ENCODE results near the gene SH3BP5L.
"Not testable (repeated sequence)": the region's sequence is repeated elsewhere in the genome, so short reads cannot be mapped to it uniquely, and the experiment has no call there.

SH3BP5L gene

GRCh38 chr1:248810727-248811513 lies 14.8 kb downstream of the SH3BP5L start:
- no peak for DNase-seq (ENCODE audit: low read depth in 1 of 2, low spot score in 1 of 2)

GRCh38 chr1:248810000-248810726 lies 15.6 kb downstream of the SH3BP5L start:
- DNase-seq (ENCODE audit: low read depth in 1 of 2, low spot score in 1 of 2) = no peak

GRCh38 chr1:248808876-248809275 lies 16.8 kb downstream of the SH3BP5L start:
- no peak for DNase-seq (ENCODE audit: low read depth in 1 of 2, low spot score in 1 of 2)

DNA sequence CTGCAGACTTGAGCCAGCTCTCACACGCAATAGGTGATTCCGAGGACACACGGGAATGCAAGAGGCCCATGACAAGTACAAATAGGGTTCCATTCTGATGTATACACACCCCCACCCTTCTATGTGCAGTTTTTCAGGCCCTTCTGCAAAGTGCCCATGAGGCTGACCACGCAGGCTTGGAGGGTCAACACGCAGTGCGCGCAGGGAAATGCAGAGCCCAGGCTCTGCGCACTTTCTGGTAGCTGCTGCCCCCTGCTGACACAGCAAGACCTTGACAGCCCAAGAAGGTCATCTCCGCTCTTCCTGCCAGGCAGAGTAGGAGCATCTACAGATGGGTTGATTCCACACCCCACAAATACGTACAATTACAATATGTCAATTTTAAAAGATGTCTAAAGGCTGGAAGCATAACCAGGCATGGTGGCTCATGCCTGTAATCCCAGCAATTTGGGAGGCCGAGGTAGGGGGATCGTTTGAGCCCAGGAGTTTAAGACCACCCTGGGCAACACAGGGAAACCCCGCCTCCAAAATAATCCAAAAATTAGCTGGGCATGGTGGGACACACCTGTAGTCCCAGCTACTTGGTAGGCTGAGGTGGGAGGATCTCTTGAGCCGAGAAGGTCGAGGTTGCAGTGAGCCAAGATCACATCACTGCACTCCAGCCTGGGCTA lies 18.5 kb downstream of the SH3BP5L start:
- no peak for DNase-seq (ENCODE audit: low read depth in 1 of 2, low spot score in 1 of 2)

- no peak for DNase-seq (ENCODE audit: low read depth in 1 of 2, low spot score in 1 of 2)
Measured at GRCh38 chr1:248805876-248806275, 19.8 kb downstream of the SH3BP5L start.

DNA sequence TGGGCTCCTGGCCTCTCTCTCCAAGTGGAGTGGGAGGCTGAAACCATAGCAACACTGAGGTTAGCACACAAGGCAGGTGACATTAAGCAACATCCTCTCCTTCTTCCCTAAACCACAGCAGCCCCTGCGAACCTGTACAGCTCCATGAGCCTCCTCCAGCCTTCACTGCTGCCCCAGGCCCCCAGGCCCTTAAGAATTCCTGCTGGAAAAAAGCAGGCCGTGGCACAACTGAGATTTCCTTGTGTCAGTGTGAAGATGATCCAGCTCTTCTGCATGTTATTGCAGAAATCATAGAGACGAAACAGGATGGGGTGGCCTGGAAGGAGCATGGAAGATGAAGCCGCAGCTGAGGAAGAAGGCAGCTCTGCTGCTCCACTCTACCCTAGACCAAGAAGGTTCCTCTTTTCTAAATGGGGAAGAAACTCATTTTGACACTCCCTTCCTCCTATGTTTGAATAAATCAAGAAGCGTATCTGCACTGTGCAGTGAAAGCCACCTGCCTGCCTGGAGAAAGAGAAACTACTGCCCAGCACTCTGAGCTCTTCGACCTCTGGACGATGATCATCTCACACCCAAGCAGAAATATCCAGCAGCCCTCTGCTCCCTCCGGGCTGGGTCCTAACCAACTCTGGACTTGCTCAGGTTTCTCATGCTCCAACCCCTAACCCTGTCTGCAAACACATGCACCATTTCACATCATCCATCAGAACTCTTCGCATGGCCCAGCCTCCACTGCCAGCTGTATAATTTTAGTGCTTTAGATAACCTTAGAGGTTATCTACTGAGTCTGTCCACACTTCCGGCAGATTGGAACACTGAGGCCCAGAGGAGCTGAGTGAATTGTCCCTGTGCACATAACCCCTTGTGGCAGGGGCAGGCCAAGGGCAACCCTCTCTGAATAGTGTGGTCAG lies 20.7 kb downstream of the SH3BP5L start:
- no peak for DNase-seq (ENCODE audit: low read depth in 1 of 2, low spot score in 1 of 2)

DNA sequence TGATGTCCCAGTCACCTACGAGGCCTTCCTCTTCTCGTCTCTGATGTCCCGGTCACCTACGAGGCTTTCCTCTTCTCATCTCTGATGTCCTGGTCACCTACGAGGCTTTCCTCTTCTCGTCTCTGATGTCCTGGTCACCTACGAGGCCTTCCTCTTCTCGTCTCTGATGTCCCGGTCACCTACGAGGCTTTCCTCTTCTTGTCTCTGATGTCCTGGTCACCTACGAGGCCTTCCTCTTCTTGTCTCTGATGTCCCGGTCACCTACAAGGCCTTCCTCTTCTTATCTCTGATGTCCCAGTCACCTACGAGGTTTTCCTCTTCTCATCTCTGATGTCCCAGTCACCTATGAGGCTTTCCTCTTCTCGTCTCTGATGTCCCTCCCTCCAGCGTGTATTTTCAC lies 22.2 kb downstream of the SH3BP5L start:
- DNase-seq (ENCODE audit: low read depth in 1 of 2, low spot score in 1 of 2) = not testable (repeated sequence)

DNA sequence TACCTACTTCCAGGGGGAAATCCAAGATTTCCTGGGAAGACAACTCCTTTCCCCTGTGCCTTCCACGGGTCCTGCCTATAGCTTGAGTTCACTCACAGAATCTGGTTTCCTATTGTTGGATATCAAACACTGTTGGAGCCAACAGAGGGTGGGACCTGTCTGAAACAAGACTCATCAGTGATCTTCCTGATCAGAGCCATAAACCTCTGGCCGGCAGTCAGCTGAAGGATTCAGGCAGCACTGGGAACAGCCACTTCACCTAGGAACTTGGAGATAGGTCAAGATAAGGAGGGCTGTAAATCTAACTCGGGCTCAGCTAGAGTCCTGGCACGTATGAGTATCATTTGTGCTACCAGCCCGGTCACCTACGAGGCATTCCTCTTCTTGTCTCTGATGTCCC lies 23.3 kb downstream of the SH3BP5L start:
- no peak for DNase-seq (ENCODE audit: low read depth in 1 of 2, low spot score in 1 of 2)

- DNase-seq (ENCODE audit: low read depth in 1 of 2, low spot score in 1 of 2) = no peak
Measured at GRCh38 chr1:248800459-248800858, 25.3 kb downstream of the SH3BP5L start.

DNA sequence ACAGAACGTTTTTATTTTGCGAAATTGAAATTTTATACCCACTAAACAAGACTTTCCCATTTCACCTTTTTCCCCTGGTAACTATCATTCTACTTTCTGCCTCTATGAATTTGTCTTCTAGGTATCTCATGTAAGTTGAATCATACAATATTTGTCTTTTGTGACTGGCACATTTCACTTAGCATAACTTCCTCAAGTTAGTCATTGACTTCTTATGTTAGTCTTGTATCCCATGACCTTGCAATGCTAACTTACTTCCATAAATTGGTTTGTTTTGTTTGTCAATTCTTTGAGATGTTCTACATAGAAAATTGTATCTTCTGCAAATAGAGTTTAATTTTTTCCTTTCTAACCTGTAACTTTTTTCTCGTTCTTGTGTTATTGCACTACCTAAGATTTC lies 26.9 kb downstream of the SH3BP5L start:
- DNase-seq (ENCODE audit: low read depth in 1 of 2, low spot score in 1 of 2) = no peak

DNA sequence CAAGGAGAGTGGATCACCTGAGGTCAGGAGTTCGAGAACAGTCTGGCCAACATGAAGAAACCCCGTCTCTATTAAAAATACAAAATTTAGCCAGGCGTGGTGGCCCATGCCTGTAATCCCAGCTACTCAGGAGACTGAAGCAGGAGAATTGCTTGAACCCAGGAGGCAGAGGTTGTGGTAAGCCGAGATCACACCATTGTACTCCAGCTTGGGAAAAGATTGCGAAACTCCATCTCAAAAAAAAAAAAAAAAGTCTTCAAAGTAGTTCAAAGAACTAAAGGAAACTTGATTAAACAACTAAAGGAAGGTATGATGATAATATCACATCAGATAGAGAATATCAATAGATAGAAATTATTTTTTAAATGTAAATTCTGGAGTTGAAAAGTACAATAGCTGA lies 31.1 kb downstream of the SH3BP5L start:
- not testable (repeated sequence) for DNase-seq (ENCODE audit: low read depth in 1 of 2, low spot score in 1 of 2)

DNA sequence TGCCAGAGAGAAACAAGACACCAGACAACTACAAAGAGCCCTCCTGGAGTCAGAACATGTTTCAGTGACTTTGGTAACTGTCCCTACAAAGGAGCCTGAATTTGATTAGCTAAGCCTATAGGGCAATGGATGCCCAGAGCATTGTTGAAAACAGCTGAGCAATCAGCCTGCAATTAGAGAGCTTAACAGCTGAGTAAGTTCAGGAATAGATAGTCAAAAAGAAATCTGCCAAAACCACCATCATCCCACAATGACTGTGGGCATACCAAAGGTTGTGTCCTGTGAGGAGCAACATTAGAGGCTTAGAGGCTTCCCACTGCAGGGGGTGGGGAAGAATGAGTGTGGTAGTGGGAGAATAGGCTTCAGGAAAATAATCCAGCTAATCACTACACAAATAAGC lies 32.1 kb downstream of the SH3BP5L start:
- DNase-seq (ENCODE audit: low read depth in 1 of 2, low spot score in 1 of 2) = no peak

DNA sequence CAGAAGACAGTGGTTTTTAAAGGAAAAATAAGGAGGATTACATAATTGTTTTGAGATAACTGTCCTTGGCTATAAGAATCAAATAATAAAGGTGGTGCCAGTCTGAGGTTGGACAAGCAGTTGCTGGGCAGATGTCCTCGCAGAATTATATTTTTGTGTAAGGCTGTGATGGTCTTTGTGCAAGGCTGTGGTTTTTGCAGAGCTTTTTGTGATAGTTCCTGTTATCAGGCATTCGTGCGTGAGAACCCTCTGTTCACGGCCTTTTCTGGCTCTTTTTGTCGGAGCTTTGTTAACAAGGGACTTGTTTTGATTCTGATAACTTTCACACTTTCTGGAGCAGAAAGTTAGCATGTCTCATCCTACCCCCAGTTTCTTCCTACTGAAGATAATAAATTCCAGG lies 33.4 kb downstream of the SH3BP5L start:
- DNase-seq (ENCODE audit: low read depth in 1 of 2, low spot score in 1 of 2) = no peak

- no peak for DNase-seq (ENCODE audit: low read depth in 1 of 2, low spot score in 1 of 2)
Measured at GRCh38 chr1:248791010-248791409, 34.7 kb downstream of the SH3BP5L start.

GRCh38 chr1:248790456-248790855 lies 35.3 kb downstream of the SH3BP5L start:
- no peak for DNase-seq (ENCODE audit: low read depth in 1 of 2, low spot score in 1 of 2)

DNA sequence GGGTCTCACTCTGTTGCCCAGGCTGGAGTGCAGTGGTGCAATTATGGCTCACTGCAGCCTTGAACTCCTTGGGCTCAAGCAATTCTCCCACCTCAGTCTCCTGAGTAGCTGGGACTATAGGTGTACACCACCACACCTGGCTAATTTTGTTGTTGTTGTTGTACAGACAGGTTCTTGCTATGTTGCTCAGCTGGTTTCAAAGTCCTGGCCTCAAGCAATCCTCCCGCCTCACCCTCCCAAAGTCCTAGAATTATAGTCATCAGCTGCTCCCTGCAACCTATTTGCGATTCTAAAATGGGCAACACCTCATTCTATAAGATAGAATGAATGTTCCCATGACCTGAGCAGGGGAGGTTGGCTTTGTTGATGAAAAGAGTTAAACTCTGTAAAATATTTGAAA lies 36.4 kb downstream of the SH3BP5L start:
- not testable (repeated sequence) for DNase-seq (ENCODE audit: low read depth in 1 of 2, low spot score in 1 of 2)

DNA sequence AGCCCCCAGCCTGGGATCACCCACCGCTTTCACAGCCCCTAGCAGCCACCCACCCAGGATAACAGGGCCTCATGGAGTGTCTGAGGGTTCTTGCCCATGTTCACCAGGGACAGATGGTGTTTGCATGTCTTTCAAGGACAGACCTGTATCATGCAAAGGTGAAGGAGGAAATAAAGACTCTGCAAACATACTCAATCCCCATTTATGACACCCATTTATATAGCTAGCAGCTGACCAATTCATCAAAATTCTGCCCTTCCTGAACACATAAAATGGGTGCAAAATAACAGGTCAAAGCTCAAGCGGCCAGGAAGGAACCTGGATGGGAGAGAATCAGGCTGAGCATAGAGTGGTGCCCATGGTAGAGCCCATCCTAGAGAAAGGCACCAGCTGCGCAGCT lies 37.4 kb downstream of the SH3BP5L start:
- DNase-seq (ENCODE audit: low read depth in 1 of 2, low spot score in 1 of 2) = no peak

DNA sequence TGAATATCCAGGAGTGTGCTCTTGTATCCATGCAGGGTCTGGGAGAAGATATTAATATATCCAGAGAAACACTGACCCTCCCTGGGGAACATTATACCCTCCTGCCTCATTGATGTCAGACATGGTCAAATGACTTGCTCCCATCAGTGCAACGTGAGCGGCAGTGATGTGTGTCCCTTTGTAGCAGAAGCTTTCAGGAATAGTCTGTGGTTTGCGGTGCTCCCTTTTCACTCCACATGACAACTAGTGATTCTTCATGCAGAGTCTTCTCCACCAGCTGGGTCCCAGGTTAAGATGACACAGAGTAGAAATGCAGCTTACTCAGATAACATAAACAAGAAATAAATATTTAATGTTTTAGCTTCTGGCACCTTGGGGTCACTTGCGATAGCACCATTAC lies 38.3 kb downstream of the SH3BP5L start:
- no peak for DNase-seq (ENCODE audit: low read depth in 1 of 2, low spot score in 1 of 2)

DNA sequence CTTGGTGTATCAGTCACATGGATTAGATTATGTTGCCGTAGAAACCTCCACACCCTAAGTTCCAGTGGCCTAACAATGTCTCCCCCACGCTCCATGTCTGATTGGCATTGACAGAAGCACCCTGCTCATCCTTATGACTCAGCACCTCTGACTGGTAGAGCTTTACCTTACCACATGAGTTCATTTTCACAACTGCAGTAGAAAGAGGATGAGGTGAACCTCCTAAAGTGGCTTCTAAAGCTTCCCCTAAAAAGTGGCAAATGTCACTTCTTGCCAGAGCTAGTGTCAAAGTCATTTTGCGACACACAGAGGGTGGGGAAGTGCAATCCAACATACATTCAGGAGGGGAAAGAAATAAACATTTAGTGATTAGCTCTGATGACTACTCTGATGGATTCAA lies 39.6 kb downstream of the SH3BP5L start:
- no peak for DNase-seq (ENCODE audit: low read depth in 1 of 2, low spot score in 1 of 2)

- no peak for DNase-seq (ENCODE audit: low read depth in 1 of 2, low spot score in 1 of 2)
Measured at GRCh38 chr1:248783367-248783766, 42.3 kb downstream of the SH3BP5L start.
